Fibroblast of mammary gland (primary cell): Measurements from ENCODE around the gene OR10Z1.

ENCODE experiments used
- DNase-seq: peaks from one replicate; pipeline ENCODE4 v3.0.0-alpha.2; 2010; ENCODE audit warnings: low read depth
- H3K4me3 ChIP-seq: 2 replicates; pipeline ENCODE4 v1.5.1; 2011; ENCODE audit warnings: low read depth, mild to moderate bottlenecking, low read length, moderate library complexity; ENCODE audit not compliant: control insufficient read depth
- TF ChIP-seq, protein P1 (sequence below): conservative IDR thresholded peaks from 2 replicates; pipeline ENCODE4 v1.5.1; 2011; ENCODE audit warnings: low read depth, low read length, inconsistent platforms; ENCODE audit not compliant: control insufficient read depth, insufficient read depth

The OR10Z1 gene, protein sequence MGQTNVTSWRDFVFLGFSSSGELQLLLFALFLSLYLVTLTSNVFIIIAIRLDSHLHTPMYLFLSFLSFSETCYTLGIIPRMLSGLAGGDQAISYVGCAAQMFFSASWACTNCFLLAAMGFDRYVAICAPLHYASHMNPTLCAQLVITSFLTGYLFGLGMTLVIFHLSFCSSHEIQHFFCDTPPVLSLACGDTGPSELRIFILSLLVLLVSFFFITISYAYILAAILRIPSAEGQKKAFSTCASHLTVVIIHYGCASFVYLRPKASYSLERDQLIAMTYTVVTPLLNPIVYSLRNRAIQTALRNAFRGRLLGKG

DNA sequence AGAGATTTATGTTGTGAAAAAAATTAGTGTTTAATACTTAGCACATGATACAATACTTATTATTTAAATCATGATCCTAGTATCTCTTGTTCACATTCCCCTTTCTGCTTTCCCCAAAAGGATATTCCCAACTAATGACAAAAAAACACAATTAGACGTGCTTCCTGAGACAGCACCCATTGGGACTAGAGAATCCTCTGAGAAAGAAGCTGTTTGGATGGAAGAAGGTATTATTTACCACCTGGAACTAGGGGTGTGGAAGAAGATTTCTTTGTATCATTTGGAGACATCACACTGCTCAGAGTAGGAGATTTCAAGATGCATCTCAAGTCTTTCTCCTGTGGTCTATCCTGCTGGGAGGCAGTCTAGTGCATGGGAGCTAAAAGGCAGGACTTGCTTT, at the start of gene OR10Z1:
TSS of gene OR10Z1 (plus strand) at position 301 of the 400 bp plus-strand sequence. CDS start 1,171 bp downstream, outside the sequence.
- TF ChIP-seq, protein P1, sequence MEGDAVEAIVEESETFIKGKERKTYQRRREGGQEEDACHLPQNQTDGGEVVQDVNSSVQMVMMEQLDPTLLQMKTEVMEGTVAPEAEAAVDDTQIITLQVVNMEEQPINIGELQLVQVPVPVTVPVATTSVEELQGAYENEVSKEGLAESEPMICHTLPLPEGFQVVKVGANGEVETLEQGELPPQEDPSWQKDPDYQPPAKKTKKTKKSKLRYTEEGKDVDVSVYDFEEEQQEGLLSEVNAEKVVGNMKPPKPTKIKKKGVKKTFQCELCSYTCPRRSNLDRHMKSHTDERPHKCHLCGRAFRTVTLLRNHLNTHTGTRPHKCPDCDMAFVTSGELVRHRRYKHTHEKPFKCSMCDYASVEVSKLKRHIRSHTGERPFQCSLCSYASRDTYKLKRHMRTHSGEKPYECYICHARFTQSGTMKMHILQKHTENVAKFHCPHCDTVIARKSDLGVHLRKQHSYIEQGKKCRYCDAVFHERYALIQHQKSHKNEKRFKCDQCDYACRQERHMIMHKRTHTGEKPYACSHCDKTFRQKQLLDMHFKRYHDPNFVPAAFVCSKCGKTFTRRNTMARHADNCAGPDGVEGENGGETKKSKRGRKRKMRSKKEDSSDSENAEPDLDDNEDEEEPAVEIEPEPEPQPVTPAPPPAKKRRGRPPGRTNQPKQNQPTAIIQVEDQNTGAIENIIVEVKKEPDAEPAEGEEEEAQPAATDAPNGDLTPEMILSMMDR = no peak
- DNase-seq = no peak
- H3K4me3 ChIP-seq = no peak within 1 kb of the TSS

DNA sequence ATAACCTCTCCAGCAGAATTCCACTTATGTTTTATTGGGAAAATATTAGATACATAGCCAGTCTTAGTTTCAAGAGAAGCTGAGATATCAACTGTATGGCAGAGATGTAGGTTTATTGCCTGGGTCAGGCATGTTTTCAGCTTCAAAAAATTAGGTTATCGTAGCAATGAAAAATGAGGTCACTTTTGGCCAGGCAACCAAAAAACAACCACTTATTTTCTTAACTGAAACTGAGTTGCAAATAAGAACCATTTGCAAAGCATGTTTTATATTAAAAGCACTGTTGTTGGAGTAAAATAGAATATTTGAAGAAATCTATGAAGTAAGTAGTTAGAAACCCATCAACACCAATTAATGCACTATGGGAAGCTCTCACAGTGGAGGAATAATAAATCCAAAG, 45.4 kb upstream of the OR10Z1 start:
- DNase-seq = no peak
- TF ChIP-seq, protein P1 = no peak
- no peak overlapping the region for H3K4me3 ChIP-seq

DNA sequence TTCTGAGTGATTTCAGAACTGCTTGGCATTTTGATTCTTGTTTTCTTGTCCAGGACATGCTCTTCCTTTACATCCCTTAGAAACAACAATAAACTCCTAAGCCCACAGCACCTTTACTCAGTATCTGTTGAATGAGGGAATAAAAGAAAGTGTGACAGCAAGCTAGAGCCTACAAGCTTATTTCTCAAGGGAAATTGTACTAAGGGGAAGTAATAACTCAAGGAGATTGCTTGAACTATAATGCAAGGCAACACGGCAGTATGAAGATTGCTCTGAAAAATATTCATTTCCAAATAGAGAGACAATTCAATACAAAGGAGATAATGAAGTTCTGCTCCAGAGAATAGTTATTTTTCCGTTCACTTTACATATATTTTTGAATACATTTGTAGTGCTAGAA, 41.2 kb upstream of the OR10Z1 start:
- DNase-seq = no peak
- no peak overlapping the region for H3K4me3 ChIP-seq
- TF ChIP-seq, protein P1 = no peak

DNA sequence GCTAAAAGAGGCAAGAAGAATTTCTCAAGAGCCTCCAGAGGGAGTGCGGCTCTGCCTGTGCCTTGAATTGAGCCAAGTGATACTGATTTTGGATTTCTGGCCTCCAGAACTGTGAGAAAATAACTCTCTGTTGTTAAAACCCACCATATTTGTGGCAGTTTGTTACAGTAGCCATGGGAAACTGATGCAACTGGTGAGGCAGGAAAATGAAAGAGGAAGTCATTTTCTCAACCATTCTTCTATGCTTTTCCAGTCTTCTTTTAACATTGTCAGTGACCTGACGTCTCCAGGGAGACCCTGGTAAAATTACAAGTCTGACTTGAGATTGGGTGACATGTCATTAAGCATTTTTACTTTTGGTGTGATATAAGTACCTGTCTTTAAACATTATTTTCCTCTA, 40.5 kb upstream of the OR10Z1 start:
- DNase-seq = no peak
- no peak overlapping the region for H3K4me3 ChIP-seq
- TF ChIP-seq, protein P1 = no peak

DNA sequence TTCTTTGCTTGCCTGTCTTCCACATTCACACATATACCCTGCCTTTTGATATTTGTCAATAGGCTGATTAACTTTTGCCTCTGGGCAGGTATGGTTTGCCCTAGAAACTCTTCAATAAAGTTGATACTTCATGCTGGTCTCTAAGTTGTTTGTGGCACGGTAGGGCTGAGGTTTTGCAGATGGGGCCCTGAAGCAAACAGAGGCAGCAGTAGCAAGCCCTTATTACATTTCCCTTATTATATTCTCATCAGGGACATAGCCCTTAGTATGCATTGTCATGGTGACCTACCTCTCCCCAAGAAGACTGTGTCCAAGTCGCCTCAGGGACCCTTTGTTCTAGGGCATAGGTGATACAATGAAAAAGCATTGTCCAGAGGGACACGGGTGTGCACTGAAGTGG, 34.6 kb upstream of the OR10Z1 start, which contains the start of gene OR6P1:
TSS of gene OR6P1 (minus strand) at position 101 of the 400 bp plus-strand sequence. CDS start 6,976 bp downstream, outside the sequence.
- DNase-seq = no peak
- no peak within 1 kb of the TSS for H3K4me3 ChIP-seq
- TF ChIP-seq, protein P1 = no peak

DNA sequence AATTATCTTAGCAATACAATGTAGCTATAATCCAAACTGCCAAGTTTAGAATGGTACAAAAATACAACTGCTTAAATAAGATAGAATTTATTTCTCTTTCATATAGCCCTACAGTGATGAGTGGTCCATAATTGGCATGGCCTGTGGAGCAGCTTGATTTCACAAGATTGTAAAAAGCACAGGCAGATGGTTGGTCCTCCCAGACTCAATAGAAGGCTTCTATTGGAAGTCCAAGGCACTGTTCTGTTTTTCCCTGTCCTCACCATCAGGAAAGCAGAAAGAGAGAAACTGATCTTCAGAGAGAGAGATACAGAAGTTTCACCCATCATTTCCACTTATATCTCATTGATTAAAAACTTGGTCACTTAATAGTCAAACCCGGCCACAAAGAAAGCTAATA, 32.8 kb upstream of the OR10Z1 start:
- TF ChIP-seq, protein P1 = no peak
- DNase-seq = no peak
- H3K4me3 ChIP-seq = no peak overlapping the region
